ENCODE results near the gene VAMP5.
"Not testable (repeated sequence)": the region's sequence is repeated elsewhere in the genome, so short reads cannot be mapped to it uniquely, and the experiment has no call there.

VAMP5 gene

GRCh38 chr2:85584354-85584856 lies at the start of gene VAMP5:
VAMP5 (plus strand) TSS chr2:85584431; CDS start chr2:85584491, 60 bp downstream.
- no peak for DNase-seq (ENCODE audit: low read depth in 3 of 3)

- no peak for DNase-seq (ENCODE audit: low read depth in 3 of 3)
Observed at GRCh38 chr2:85534881-85535280, 49.4 kb upstream of the VAMP5 start.

GRCh38 chr2:85536479-85536878 lies 47.8 kb upstream of the VAMP5 start:
- DNase-seq (ENCODE audit: low read depth in 3 of 3), result no peak

- DNase-seq (ENCODE audit: low read depth in 3 of 3), result peak in 1 of 3 experiments; percentile 38
Observed at GRCh38 chr2:85537600-85538506, 46.4 kb upstream of the VAMP5 start.

GRCh38 chr2:85538507-85539360 lies 45.5 kb upstream of the VAMP5 start, which contains the start of gene MAT2A:
MAT2A (plus strand) TSS chr2:85539168; CDS start chr2:85539288, 120 bp downstream.
- peak; percentile 81 to 90 (median 84) for DNase-seq (ENCODE audit: low read depth in 3 of 3)

GRCh38 chr2:85539361-85540132 lies 44.7 kb upstream of the VAMP5 start:
- peak; percentile 60 to 75 (median 67) for DNase-seq (ENCODE audit: low read depth in 3 of 3)

- no peak for DNase-seq (ENCODE audit: low read depth in 3 of 3)
Observed at GRCh38 chr2:85540133-85540648, 44.0 kb upstream of the VAMP5 start.

- DNase-seq (ENCODE audit: low read depth in 3 of 3), result no peak
Observed at GRCh38 chr2:85541262-85541661, 43.0 kb upstream of the VAMP5 start.

- DNase-seq (ENCODE audit: low read depth in 3 of 3), result no peak
Observed at GRCh38 chr2:85541753-85542457, 42.3 kb upstream of the VAMP5 start.

GRCh38 chr2:85542777-85543176 lies 41.5 kb upstream of the VAMP5 start:
- no peak for DNase-seq (ENCODE audit: low read depth in 3 of 3)

- not testable (repeated sequence) for DNase-seq (ENCODE audit: low read depth in 3 of 3)
Observed at GRCh38 chr2:85544254-85544691, 40.0 kb upstream of the VAMP5 start.

- not testable (repeated sequence) for DNase-seq (ENCODE audit: low read depth in 3 of 3)
Observed at GRCh38 chr2:85544915-85545779, 39.1 kb upstream of the VAMP5 start.

- DNase-seq (ENCODE audit: low read depth in 3 of 3), result no peak
Observed at GRCh38 chr2:85545780-85546240, 38.4 kb upstream of the VAMP5 start.

- DNase-seq (ENCODE audit: low read depth in 3 of 3), result no peak
Observed at GRCh38 chr2:85547089-85547858, 37.0 kb upstream of the VAMP5 start.

- DNase-seq (ENCODE audit: low read depth in 3 of 3), result no peak
Observed at GRCh38 chr2:85547859-85548607, 36.2 kb upstream of the VAMP5 start.

- DNase-seq (ENCODE audit: low read depth in 3 of 3), result no peak
Observed at GRCh38 chr2:85548608-85548900, 35.7 kb upstream of the VAMP5 start.

- no peak for DNase-seq (ENCODE audit: low read depth in 3 of 3)
Observed at GRCh38 chr2:85549095-85549494, 35.1 kb upstream of the VAMP5 start.

GRCh38 chr2:85549826-85550225 lies 34.4 kb upstream of the VAMP5 start:
- DNase-seq (ENCODE audit: low read depth in 3 of 3), result no peak
